ENCODE results near the gene BST1.

- TF ChIP-seq IRF5 (IDR thresholded peaks at IDR 0.05; ENCODE audit: borderline replicate concordance), result no peak
- no peak for TF ChIP-seq MYB (IDR thresholded peaks at IDR 0.05; ENCODE audit: borderline replicate concordance, low read depth, low read length)
- no peak for TF ChIP-seq NFYB (IDR thresholded peaks at IDR 0.05; ENCODE audit: insufficient read depth, low read depth, low read length)
- no peak for TF ChIP-seq KDM1A (IDR thresholded peaks at IDR 0.05; ENCODE audit: borderline replicate concordance)
- TF ChIP-seq CTCF (IDR thresholded peaks at IDR 0.05 in 2 of 3, conservative IDR thresholded peaks at IDR 0.05 in 1 of 3; ENCODE audit: control insufficient read depth in 2 of 3, extremely low read depth in 1 of 3, insufficient read depth in 1 of 3, low read depth in 3 of 3, low read length in 3 of 3), result no peak
These were observed 55.4 kb downstream of the BST1 start for GRCh38 chr4:15758294-15758693.
